Fibroblast of skin of scalp (primary cell): Measurements from ENCODE around the gene RSPH6A. TPM values are rescaled to one million over a fixed set of nuclear protein-coding genes. Genes with fewer than 3 reads are reported as not detected.

Experiments used
- DNase-seq: peaks from one replicate; pipeline ENCODE4 v3.0.0-alpha.2; 2013
- polyA plus RNA-seq, 2 experiments: library from polyadenylated mRNA; unstranded; fragments of 120-200 nt; gene quantifications; one replicate each; pipeline ENCODE4 v1.2.1, GENCODE V29; 2013; ENCODE audit not compliant: insufficient read length in 2 of 2

Gene RSPH6A
- not detected for polyA plus RNA-seq (2013, experiment 1 of 2; ENCODE audit: insufficient read length)
- not detected for polyA plus RNA-seq (2013, experiment 2 of 2; ENCODE audit: insufficient read length)

GRCh38 chr19:45814851-45815480, at the start of gene RSPH6A:
Gene RSPH6A (minus strand): TSS chr19:45815308. CDS start chr19:45815176, 132 bp downstream.
- no peak for DNase-seq

- no peak for DNase-seq
Observed at GRCh38 chr19:45864629-45865082, 49.5 kb upstream of the RSPH6A start.

- peak; percentile 55 for DNase-seq
Observed at GRCh38 chr19:45863840-45864628, 48.9 kb upstream of the RSPH6A start, which contains the start of gene FOXA3. Gene FOXA3 (plus strand): TSS chr19:45864326. CDS start chr19:45864457, 131 bp downstream.

GRCh38 chr19:45863335-45863839, 48.3 kb upstream of the RSPH6A start:
- DNase-seq: no peak

- peak; percentile 99 for DNase-seq
Observed at GRCh38 chr19:45862564-45863334, 47.6 kb upstream of the RSPH6A start, which contains the start of gene SYMPK. Gene SYMPK (minus strand): TSS chr19:45863147. CDS start chr19:45854495, 8,652 bp downstream.

- no peak for DNase-seq
Observed at GRCh38 chr19:45862271-45862563, 47.1 kb upstream of the RSPH6A start.

- no peak for DNase-seq
Observed at GRCh38 chr19:45860359-45861259, 45.5 kb upstream of the RSPH6A start.

GRCh38 chr19:45854167-45854778, 39.2 kb upstream of the RSPH6A start:
- no peak for DNase-seq

GRCh38 chr19:45852983-45853382, 37.9 kb upstream of the RSPH6A start:
- no peak for DNase-seq

GRCh38 chr19:45852145-45852750, 37.1 kb upstream of the RSPH6A start:
- peak; percentile 53 for DNase-seq

GRCh38 chr19:45848922-45849321, 33.8 kb upstream of the RSPH6A start:
- DNase-seq: no peak

- DNase-seq: no peak
Observed at GRCh38 chr19:45847663-45848062, 32.6 kb upstream of the RSPH6A start.

GRCh38 chr19:45842198-45842597, 27.1 kb upstream of the RSPH6A start:
- no peak for DNase-seq

- no peak for DNase-seq
Observed at GRCh38 chr19:45834970-45835369, 19.9 kb upstream of the RSPH6A start.

GRCh38 chr19:45828945-45829344, 13.8 kb upstream of the RSPH6A start:
- no peak for DNase-seq

- DNase-seq: no peak
Observed at GRCh38 chr19:45828523-45828922, 13.4 kb upstream of the RSPH6A start.

GRCh38 chr19:45827459-45828093, 12.5 kb upstream of the RSPH6A start:
- DNase-seq: no peak

GRCh38 chr19:45826934-45827333, 11.8 kb upstream of the RSPH6A start:
- no peak for DNase-seq

GRCh38 chr19:45825917-45826893, 11.1 kb upstream of the RSPH6A start:
- DNase-seq: no peak
